Posterior cingulate gyrus (tissue), 11 donors: ENCODE results near the gene SORCS3.

Experiments used
- DNase-seq, 10 donors: peaks; one replicate each; pipeline versions ENCODE4 v3.0.0 to v3.0.0-alpha.2; 2020 to 2021; ENCODE audit warnings: mixed read lengths in 3 of 10
- intact Hi-C: fragments of 100-400 bp; cut with DNase I; formaldehyde crosslinking; loops from one replicate; pipeline ENCODE4 v1.15.1; 2023

The SORCS3 gene

DNA sequence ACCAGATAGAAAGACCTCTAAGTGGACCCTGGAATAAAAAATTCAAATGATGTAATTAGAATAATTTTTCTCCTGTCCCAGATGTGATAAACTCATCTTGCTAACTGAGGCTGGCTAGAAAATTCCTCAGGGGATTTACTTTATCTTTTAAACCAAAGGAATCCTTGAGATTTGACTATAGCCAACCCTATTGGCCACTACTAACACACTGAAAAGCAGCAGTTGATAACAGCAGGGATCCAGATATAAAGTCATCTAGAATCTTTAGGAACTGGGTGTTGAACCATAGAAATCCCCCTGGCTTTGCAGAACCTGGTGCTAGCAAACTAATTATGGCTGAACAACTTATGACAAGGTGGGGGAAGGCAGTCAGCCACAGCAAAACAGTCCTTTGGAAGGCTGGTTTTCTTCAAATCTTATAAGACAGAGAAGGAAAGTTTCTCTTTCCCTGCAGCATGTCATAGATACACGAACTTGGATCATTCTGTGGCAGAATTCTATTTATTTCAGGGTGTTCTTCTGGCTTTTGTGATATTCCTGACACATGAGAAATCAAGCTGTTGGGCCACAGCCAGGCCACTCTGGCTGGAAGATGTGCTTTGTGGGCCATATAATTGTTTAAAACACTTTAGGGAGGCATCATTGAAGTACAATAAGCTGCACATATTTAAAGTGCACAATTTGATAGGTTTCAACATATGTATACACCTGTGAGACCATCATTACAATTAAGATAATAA lies 643.6 kb downstream of the SORCS3 start:
- DNase-seq, result no peak
- intact Hi-C loops, result no loop called here

DNA sequence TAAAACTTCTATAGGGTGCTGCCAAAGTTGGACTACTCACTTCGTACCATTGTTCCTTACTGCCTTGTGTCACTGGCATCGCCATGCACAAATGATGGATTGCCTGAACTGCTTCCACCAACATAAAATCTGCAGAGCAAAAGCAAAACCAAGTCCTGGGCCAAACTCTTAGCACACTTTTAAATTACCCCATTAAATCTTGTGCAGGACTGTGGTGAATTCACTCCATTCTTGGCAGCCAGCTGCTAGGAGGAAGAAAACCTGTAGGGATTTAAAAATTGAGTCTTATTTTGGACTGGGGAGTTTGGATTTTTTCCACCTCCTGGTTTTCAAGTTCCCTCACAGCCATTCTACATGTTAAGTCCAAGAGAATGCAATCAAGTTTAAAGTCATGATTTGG lies 646.9 kb downstream of the SORCS3 start:
- intact Hi-C loops, result no loop called here
- no peak for DNase-seq

DNA sequence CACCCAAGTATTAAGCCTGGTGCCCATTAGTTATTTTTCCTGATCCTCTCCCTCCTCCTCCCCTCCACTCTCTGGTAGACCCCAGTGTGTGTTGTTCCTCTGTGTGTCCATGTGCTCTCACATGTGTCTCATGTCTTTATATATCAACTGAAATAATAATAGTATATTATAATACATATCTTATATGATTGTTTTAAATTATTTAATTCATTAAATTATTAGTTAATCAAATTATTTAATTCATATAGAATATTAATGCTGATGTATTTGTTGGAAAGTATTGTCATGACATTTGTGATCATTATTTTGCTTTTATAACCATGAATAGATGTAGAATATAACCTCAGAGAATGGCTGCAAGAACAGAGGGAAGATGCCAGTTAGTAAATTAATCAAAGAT lies 647.5 kb downstream of the SORCS3 start:
- DNase-seq, result no peak
- intact Hi-C loops, result no loop called here

DNA sequence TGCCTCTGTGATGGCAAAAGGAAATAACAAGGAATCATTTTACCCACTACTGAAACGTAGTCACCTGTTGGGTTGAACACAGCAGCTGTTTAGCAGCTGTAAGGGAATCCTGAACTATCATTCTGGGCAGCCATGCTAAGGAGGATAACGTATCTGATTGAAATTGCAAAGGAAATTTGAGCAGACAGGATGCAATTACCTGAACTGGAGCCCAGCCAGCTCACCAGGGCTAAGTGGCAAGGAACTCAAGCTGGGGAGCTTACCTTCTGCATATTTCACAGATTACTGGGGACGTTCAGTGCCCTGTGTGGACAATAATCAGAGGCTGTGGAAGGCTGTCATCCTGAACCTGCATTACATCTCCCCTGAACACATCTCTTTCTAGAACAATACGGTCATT lies 650.5 kb downstream of the SORCS3 start:
- no peak for DNase-seq

DNA sequence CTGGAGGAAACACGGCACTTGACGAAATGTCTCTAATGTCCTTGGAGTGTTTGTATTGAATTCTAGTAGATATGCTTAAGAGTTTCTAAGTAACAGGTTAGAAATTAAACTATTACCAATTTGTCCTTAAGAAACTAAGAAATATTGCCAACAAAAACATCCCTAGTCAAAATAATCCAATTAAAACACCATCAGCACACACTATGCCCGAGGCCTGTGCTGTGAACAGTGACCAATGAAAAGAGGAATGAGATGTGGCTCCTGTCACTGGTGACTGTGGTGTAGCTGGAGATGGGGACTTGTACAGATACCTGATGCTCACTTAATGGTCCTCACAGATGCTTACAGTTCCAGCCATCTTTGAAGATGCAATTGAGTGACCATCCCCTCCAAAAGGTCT lies 651.1 kb downstream of the SORCS3 start:
- DNase-seq, result no peak
- intact Hi-C loops, result no loop called here

More for the DNA sequence above, 650.5 kb downstream of the SORCS3 start:
- intact Hi-C loops, result no loop called here
